ENCODE results near the gene WDSUB1.

The WDSUB1 gene

GRCh38 chr2:159275111-159275510 lies 11.4 kb downstream of the WDSUB1 start:
- no peak for TF ChIP-seq CTCF (IDR thresholded peaks at IDR 0.05; ENCODE audit: low read depth, low read length)
- Histone ChIP-seq H3K4me3 (ENCODE audit: low read depth, low read length) (no peak overlapping the region), H3K27ac (no peak overlapping the region), H3K36me3 (peaks cover 7% of the 10 kb centered on the region), H3K9me3 (ENCODE audit: severe bottlenecking) (no peaks in the 10 kb centered on the region), H3K27me3 (ENCODE audit: insufficient read depth, low read depth, severe bottlenecking) (no peaks in the 10 kb centered on the region)
- no peak for DNase-seq

- H3K36me3 ChIP-seq, result peaks cover 7% of the 10 kb centered on the region
- no peak for DNase-seq
- no peak overlapping the region for H3K4me3 ChIP-seq (ENCODE audit: low read depth, low read length)
- H3K27me3 ChIP-seq (ENCODE audit: insufficient read depth, low read depth, severe bottlenecking), result no peaks in the 10 kb centered on the region
- H3K27ac ChIP-seq, result no peak overlapping the region
- no peak for TF ChIP-seq CTCF (IDR thresholded peaks at IDR 0.05; ENCODE audit: low read depth, low read length)
- no peaks in the 10 kb centered on the region for H3K9me3 ChIP-seq (ENCODE audit: severe bottlenecking)
These were observed 14.3 kb downstream of the WDSUB1 start for GRCh38 chr2:159272156-159272555.

GRCh38 chr2:159270744-159271379 lies 15.6 kb downstream of the WDSUB1 start:
- Histone ChIP-seq H3K36me3 (peaks cover 7% of the 10 kb centered on the region), H3K4me3 (ENCODE audit: low read depth, low read length) (no peak overlapping the region), H3K27ac (no peak overlapping the region), H3K9me3 (ENCODE audit: severe bottlenecking) (no peaks in the 10 kb centered on the region), H3K27me3 (ENCODE audit: insufficient read depth, low read depth, severe bottlenecking) (no peaks in the 10 kb centered on the region)
- TF ChIP-seq CTCF (IDR thresholded peaks at IDR 0.05; ENCODE audit: low read depth, low read length), result no peak
- no peak for DNase-seq

GRCh38 chr2:159267921-159268320 lies 18.6 kb downstream of the WDSUB1 start:
- no peak overlapping the region for H3K27ac ChIP-seq
- TF ChIP-seq CTCF (IDR thresholded peaks at IDR 0.05; ENCODE audit: low read depth, low read length), result no peak
- no peak for DNase-seq
- H3K36me3 ChIP-seq, result peaks cover 7% of the 10 kb centered on the region
- H3K9me3 ChIP-seq (ENCODE audit: severe bottlenecking), result no peaks in the 10 kb centered on the region
- no peaks in the 10 kb centered on the region for H3K27me3 ChIP-seq (ENCODE audit: insufficient read depth, low read depth, severe bottlenecking)
- H3K4me3 ChIP-seq (ENCODE audit: low read depth, low read length), result no peak overlapping the region

- Histone ChIP-seq H3K9me3 (ENCODE audit: severe bottlenecking) (no peaks in the 10 kb centered on the region), H3K27me3 (ENCODE audit: insufficient read depth, low read depth, severe bottlenecking) (no peaks in the 10 kb centered on the region), H3K4me3 (ENCODE audit: low read depth, low read length) (no peak overlapping the region), H3K36me3 (peaks cover 7% of the 10 kb centered on the region), H3K27ac (no peak overlapping the region)
- no peak for DNase-seq
- no peak for TF ChIP-seq CTCF (IDR thresholded peaks at IDR 0.05; ENCODE audit: low read depth, low read length)
These were observed 19.9 kb downstream of the WDSUB1 start for GRCh38 chr2:159266554-159266953.

GRCh38 chr2:159265171-159265576 lies 21.3 kb downstream of the WDSUB1 start:
- no peak for DNase-seq
- Histone ChIP-seq H3K4me3 (ENCODE audit: low read depth, low read length) (no peak overlapping the region), H3K27ac (no peak overlapping the region), H3K36me3 (no peaks in the 10 kb centered on the region), H3K27me3 (ENCODE audit: insufficient read depth, low read depth, severe bottlenecking) (no peaks in the 10 kb centered on the region), H3K9me3 (ENCODE audit: severe bottlenecking) (no peaks in the 10 kb centered on the region)
- no peak for TF ChIP-seq CTCF (IDR thresholded peaks at IDR 0.05; ENCODE audit: low read depth, low read length)

All from WERI-Rb-1 (cell line).